Measurements from ENCODE around the gene LDHB.
A peak's percentile ranks its signal among the peaks of the same experiment; 100 is the strongest.

LDHB gene

GRCh38 chr12:21656905-21657325 is 727 bp downstream of the LDHB start (continued):
- TF ChIP-seq BCL6B (tag by site-specific recombination; IDR thresholded peaks at IDR 0.05), result no peak
- TF ChIP-seq ZNF777 (tag by site-specific recombination; IDR thresholded peaks at IDR 0.05; ENCODE audit: borderline replicate concordance), result no peak
- TF ChIP-seq, protein P1, sequence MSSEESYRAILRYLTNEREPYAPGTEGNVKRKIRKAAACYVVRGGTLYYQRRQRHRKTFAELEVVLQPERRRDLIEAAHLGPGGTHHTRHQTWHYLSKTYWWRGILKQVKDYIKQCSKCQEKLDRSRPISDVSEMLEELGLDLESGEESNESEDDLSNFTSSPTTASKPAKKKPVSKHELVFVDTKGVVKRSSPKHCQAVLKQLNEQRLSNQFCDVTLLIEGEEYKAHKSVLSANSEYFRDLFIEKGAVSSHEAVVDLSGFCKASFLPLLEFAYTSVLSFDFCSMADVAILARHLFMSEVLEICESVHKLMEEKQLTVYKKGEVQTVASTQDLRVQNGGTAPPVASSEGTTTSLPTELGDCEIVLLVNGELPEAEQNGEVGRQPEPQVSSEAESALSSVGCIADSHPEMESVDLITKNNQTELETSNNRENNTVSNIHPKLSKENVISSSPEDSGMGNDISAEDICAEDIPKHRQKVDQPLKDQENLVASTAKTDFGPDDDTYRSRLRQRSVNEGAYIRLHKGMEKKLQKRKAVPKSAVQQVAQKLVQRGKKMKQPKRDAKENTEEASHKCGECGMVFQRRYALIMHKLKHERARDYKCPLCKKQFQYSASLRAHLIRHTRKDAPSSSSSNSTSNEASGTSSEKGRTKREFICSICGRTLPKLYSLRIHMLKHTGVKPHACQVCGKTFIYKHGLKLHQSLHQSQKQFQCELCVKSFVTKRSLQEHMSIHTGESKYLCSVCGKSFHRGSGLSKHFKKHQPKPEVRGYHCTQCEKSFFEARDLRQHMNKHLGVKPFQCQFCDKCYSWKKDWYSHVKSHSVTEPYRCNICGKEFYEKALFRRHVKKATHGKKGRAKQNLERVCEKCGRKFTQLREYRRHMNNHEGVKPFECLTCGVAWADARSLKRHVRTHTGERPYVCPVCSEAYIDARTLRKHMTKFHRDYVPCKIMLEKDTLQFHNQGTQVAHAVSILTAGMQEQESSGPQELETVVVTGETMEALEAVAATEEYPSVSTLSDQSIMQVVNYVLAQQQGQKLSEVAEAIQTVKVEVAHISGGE (tag by site-specific recombination; conservative IDR thresholded peaks at IDR 0.05; ENCODE audit: low read depth), result 0 out of 2 replicates have a peak, but pooled peaks have one; percentile 4
- TF ChIP-seq ZNF596 (tag by site-specific recombination; IDR thresholded peaks at IDR 0.05), result no peak
- no peak for TF ChIP-seq ZNF621 (tag by site-specific recombination; IDR thresholded peaks at IDR 0.05)

DNA sequence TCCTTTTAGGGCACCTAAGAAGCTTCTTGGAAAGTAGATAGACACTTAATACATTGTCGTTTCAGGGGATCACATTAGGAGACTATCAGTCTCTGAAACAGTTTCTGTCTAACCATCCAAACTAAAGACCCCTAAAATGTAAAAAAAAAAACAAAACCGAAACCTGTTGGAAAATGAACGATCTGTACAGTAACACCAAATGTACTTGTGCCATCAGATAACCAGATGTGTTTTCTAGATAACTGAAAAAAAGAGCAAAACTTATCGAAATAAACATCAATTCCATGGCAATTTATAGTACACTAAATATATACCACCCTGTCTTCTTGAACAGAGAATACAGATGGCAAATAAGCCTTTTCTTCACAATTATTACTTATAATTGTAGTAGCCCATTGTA is 2.1 kb downstream of the LDHB start:
- CTCF ChIA-PET, result interaction anchor here (0.9 kb wide), 1 partner anchor 16 kb away, joined by 5 read pairs; no protein-coding TSS in a partner anchor
- peak overlapping the region; percentile 98; the same call in 1 of the 2 replicates for H3K4me3 ChIP-seq (ENCODE audit: low read depth, low read length)
- no peak overlapping the region for H3K27ac ChIP-seq (ENCODE audit: extremely low read depth, low read depth, low read length)
- POLR2A ChIA-PET, result no interaction called here
- H3K4me1 ChIP-seq (ENCODE audit: control insufficient read depth, insufficient read depth, low read length), result no peaks in the 10 kb centered on the region
- H3K36me3 ChIP-seq (ENCODE audit: control insufficient read depth in 2 of 2, insufficient read depth in 1 of 2, low read length in 2 of 2), result peaks cover 22 to 60% of the 10 kb centered on the region in 2 experiments
- no peaks in the 10 kb centered on the region for H3K9me3 ChIP-seq (ENCODE audit: control insufficient read depth, insufficient read depth, low read depth, low read length)
- TF ChIP-seq ZNF624 (tag by site-specific recombination; IDR thresholded peaks at IDR 0.05) (no peak), ZNF37A (tag by site-specific recombination; IDR thresholded peaks at IDR 0.05) (no peak), ZNF426 (tag by site-specific recombination; IDR thresholded peaks at IDR 0.05) (no peak), ZBTB8A (tag by site-specific recombination; IDR thresholded peaks at IDR 0.05) (no peak), SALL2 (tag by site-specific recombination; IDR thresholded peaks at IDR 0.05; ENCODE audit: borderline replicate concordance) (no peak)
- TF ChIP-seq, protein P2, sequence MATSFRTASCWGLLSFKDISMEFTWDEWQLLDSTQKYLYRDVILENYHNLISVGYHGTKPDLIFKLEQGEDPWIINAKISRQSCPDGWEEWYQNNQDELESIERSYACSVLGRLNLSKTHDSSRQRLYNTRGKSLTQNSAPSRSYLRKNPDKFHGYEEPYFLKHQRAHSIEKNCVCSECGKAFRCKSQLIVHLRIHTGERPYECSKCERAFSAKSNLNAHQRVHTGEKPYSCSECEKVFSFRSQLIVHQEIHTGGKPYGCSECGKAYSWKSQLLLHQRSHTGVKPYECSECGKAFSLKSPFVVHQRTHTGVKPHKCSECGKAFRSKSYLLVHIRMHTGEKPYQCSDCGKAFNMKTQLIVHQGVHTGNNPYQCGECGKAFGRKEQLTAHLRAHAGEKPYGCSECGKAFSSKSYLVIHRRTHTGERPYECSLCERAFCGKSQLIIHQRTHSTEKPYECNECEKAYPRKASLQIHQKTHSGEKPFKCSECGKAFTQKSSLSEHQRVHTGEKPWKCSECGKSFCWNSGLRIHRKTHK (tag by site-specific recombination; IDR thresholded peaks at IDR 0.05), result no peak

DNA sequence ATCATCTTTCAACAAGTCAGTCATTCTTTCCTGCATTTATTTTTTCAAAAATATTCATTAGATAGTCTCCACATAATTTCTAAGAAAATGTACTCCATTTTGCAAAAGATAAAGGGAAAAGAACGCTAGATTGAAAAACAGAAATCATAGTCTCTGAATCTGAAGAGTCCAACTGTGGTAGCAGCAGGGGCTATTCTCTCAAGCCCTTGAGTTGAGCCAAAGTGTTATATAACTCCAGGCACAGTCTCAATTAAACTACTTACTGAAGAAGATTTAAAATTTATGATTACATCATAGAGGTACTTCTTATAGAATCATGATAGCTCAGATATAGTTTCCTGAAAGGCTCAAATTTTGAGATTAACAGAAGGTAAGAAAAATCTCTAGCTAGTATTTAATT is 5.8 kb downstream of the LDHB start:
- Histone ChIP-seq H3K36me3 (ENCODE audit: control insufficient read depth in 2 of 2, insufficient read depth in 1 of 2, low read length in 2 of 2) (peaks cover 44 to 98% of the 10 kb centered on the region in 2 experiments), H3K4me1 (ENCODE audit: control insufficient read depth, insufficient read depth, low read length) (no peaks in the 10 kb centered on the region), H3K27ac (ENCODE audit: extremely low read depth, low read depth, low read length) (no peak overlapping the region), H3K4me3 (ENCODE audit: low read depth, low read length) (no peak overlapping the region), H3K9me3 (ENCODE audit: control insufficient read depth, insufficient read depth, low read depth, low read length) (no peaks in the 10 kb centered on the region)
- ChIA-PET CTCF (interaction anchor here (0.6 kb wide), 1 partner anchor 359 kb away, joined by 3 read pairs; no protein-coding TSS in a partner anchor), POLR2A (interaction anchor here (0.6 to 1.2 kb wide), 4 partner anchors 18 to 342 kb away, joined by 3 to 6 read pairs (median 3); partner anchors contain the start of genes GOLT1B and RECQL)
- TF ChIP-seq ZNF114 (tag by site-specific recombination; IDR thresholded peaks at IDR 0.05), result no peak

DNA sequence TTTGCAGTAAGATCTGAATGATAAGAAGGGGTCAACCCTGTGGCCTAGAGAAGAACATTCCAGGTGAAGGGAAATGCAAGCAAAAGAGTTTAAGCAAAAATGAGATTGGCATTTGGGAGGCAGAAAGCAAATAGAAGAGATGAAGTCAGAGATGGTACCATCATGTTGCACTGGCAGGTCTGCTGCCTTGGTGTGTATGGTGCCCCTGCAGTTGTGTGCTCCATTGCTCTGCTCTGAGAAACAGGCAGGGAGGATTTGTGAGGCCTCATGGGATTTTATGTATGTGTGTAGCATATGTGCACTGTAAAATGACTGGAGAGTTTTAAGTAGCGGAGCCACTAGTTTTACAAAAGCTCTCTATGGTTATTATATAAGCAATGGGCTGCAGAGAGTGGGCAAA is 6.6 kb downstream of the LDHB start:
- no peaks in the 10 kb centered on the region for H3K4me1 ChIP-seq (ENCODE audit: control insufficient read depth, insufficient read depth, low read length)
- POLR2A ChIA-PET, result interaction anchor here (1.2 kb wide), 1 partner anchor 29 kb away, joined by 6 read pairs; no protein-coding TSS in a partner anchor
- H3K36me3 ChIP-seq (ENCODE audit: control insufficient read depth in 2 of 2, insufficient read depth in 1 of 2, low read length in 2 of 2), result peaks cover 51 to 99% of the 10 kb centered on the region in 2 experiments
- CTCF ChIA-PET, result interaction anchor here (1.6 kb wide), 1 partner anchor 28 kb away, joined by 4 read pairs; no protein-coding TSS in a partner anchor
- no peak overlapping the region for H3K4me3 ChIP-seq (ENCODE audit: low read depth, low read length)
- no peak overlapping the region for H3K27ac ChIP-seq (ENCODE audit: extremely low read depth, low read depth, low read length)
- H3K9me3 ChIP-seq (ENCODE audit: control insufficient read depth, insufficient read depth, low read depth, low read length), result no peaks in the 10 kb centered on the region
- TF ChIP-seq ZNF677 (tag by site-specific recombination; IDR thresholded peaks at IDR 0.05), result no peak
- no peak for TF ChIP-seq ZNF629 (tag by site-specific recombination; IDR thresholded peaks at IDR 0.05)
- TF ChIP-seq KLF8 (tag by site-specific recombination; IDR thresholded peaks at IDR 0.05), result no peak
- no peak for TF ChIP-seq BCL11A (tag by site-specific recombination; IDR thresholded peaks at IDR 0.05; ENCODE audit: low read depth)
- TF ChIP-seq GLI2 (tag by site-specific recombination; IDR thresholded peaks at IDR 0.05; ENCODE audit: borderline replicate concordance, low read depth), result no peak
- TF ChIP-seq ZNF138 (tag by site-specific recombination; IDR thresholded peaks at IDR 0.05; ENCODE audit: borderline replicate concordance), result no peak
- TF ChIP-seq ZNF121 (tag by site-specific recombination; IDR thresholded peaks at IDR 0.05), result no peak
- no peak for TF ChIP-seq HOXD13 (CRISPR knock-in tag; IDR thresholded peaks at IDR 0.05; ENCODE audit: borderline replicate concordance)
